ENCODE measurements around the gene LRP1.

LRP1 gene

DNA sequence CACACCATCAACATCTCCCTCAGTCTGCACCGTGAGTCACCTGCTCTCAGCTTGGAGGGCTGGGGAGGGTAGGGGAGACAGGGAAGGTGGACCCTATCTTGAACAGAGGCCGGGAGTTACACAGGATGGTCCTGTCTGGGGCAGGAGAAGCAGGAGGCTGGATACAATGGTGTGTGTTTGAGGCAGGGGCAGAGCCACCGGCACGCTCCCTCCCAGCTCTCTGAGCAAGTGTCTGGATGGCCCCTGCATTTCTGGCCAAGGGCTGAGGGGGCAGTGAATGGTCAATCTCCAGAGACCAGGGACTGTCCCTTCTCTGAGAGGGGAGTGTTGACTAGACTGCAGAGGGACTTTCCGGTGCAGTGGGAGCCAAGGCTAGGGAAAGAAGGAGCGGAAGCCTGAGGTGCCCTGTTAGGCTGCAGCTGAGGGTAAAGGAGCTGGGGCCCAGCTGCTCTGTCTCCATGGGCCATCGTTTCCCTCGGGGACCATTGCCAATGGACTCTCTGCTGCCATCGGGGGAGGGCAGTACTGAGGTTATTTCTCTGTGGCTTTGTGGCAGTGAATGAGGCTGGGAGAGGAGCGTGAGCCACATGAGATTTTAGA is 17.3 kb downstream of the LRP1 start:
- Histone ChIP-seq H2AFZ (ENCODE audit: low read depth) (no peak overlapping the region), H3K79me2 (ENCODE audit: insufficient read depth, low read depth) (no peaks in the 10 kb centered on the region), H3K27me3 (ENCODE audit: insufficient read depth, low read depth) (no peaks in the 10 kb centered on the region), H3K36me3 (ENCODE audit: insufficient read depth) (no peaks in the 10 kb centered on the region), H3K4me3 (IDR thresholded peaks at IDR 0.05; ENCODE audit: insufficient read depth, low read depth, low read length) (no peak overlapping the region), H3K27ac (no peak overlapping the region), H4K20me1 (ENCODE audit: insufficient read depth) (no peaks in the 10 kb centered on the region), H3K4me2 (no peak overlapping the region), H3K9ac (no peak overlapping the region), H3K4me1 (ENCODE audit: low read depth, poor library complexity, severe bottlenecking) (no peaks in the 10 kb centered on the region)
- TF ChIP-seq, protein P1, sequence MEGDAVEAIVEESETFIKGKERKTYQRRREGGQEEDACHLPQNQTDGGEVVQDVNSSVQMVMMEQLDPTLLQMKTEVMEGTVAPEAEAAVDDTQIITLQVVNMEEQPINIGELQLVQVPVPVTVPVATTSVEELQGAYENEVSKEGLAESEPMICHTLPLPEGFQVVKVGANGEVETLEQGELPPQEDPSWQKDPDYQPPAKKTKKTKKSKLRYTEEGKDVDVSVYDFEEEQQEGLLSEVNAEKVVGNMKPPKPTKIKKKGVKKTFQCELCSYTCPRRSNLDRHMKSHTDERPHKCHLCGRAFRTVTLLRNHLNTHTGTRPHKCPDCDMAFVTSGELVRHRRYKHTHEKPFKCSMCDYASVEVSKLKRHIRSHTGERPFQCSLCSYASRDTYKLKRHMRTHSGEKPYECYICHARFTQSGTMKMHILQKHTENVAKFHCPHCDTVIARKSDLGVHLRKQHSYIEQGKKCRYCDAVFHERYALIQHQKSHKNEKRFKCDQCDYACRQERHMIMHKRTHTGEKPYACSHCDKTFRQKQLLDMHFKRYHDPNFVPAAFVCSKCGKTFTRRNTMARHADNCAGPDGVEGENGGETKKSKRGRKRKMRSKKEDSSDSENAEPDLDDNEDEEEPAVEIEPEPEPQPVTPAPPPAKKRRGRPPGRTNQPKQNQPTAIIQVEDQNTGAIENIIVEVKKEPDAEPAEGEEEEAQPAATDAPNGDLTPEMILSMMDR (conservative IDR thresholded peaks at IDR 0.05; ENCODE audit: low read depth, low read length) = no peak

DNA sequence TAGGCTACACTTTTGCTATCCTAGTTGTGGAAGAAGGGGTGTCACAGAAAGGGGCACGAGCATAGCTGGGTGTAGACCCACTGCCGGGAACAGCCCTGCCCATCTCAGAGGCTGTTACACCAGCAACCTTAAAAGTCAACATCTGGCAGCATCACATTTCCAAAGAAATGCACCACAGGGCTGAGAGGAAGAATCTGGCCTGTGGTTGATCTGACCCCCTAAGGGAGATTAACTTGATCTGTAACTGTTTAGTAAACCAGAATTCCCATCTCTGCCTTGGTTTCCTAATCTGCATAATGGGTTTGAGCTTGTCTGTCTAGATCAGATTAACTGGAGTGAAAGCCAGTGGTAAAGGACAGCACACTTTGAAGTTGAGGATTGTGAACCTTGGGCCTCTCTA is 17.8 kb downstream of the LRP1 start:
- Histone ChIP-seq H3K36me3 (ENCODE audit: insufficient read depth) (no peaks in the 10 kb centered on the region), H3K4me2 (no peak overlapping the region), H4K20me1 (ENCODE audit: insufficient read depth) (no peaks in the 10 kb centered on the region), H3K27ac (no peak overlapping the region), H3K9ac (no peak overlapping the region), H2AFZ (ENCODE audit: low read depth) (no peak overlapping the region), H3K79me2 (ENCODE audit: insufficient read depth, low read depth) (no peaks in the 10 kb centered on the region), H3K4me3 (IDR thresholded peaks at IDR 0.05; ENCODE audit: insufficient read depth, low read depth, low read length) (no peak overlapping the region), H3K27me3 (ENCODE audit: insufficient read depth, low read depth) (no peaks in the 10 kb centered on the region), H3K4me1 (ENCODE audit: low read depth, poor library complexity, severe bottlenecking) (no peaks in the 10 kb centered on the region)
- TF ChIP-seq, protein P1 (conservative IDR thresholded peaks at IDR 0.05; ENCODE audit: low read depth, low read length) = no peak

DNA sequence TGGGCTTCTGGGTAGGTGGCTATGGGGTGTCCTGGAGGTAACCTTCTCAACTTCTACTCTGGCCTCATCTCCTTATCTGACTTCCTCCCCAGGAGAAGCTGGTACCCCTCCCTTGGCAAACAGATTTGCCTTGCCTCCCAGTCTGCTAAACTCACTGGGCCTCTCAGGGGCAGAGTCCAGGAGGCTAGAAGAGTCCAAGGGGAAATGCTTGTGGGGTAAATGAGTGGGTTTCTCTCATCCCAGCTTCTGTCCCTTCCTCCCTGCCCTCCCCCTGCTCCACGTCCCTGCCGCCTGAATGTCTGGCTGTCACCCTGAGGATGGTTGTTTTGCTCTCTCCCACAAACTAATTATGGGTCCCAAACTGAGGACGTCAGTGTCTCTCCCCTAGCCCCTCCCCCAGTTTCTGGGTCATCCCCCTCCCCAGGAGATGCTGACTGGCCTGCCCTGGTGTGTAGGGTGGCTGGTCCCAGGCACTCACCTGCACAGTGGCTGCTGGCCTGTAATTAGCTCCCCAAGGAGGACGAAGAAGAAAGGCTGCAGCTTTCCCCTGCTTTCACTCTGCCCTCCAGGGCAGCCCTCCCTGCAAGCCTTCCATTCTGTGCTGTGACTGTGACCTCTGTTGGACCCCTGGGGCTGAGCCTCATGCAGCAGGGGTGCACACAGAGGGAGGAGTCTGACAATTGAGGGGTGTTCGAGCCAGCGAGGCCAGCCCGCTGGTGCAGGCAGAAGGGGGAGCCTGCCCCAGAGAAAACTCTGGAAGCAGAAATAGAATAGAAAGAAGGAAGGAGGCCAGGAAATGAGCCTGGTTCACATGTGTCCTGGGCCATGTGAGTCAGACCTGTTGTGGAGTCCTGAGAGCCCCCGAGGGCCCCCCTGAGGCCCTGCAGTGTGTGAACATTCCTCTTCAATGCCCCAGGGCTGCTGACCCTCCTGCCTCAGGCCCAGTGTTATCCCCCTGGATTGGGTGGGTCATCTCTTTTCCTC is 19.0 kb downstream of the LRP1 start, which contains the start of gene LRP1-AS:
LRP1-AS (minus strand) TSS at position 659 of the 984 bp plus-strand sequence.
- Histone ChIP-seq H2AFZ (ENCODE audit: low read depth) (no peak within 1 kb of the TSS), H3K4me2 (no peak within 1 kb of the TSS), H3K36me3 (ENCODE audit: insufficient read depth) (no peaks in the 10 kb centered on the region), H4K20me1 (ENCODE audit: insufficient read depth) (no peaks in the 10 kb centered on the region), H3K9ac (no peak within 1 kb of the TSS), H3K27ac (no peak within 1 kb of the TSS), H3K4me1 (ENCODE audit: low read depth, poor library complexity, severe bottlenecking) (no peaks in the 10 kb centered on the region), H3K79me2 (ENCODE audit: insufficient read depth, low read depth) (no peaks in the 10 kb centered on the region), H3K27me3 (ENCODE audit: insufficient read depth, low read depth) (no peaks in the 10 kb centered on the region), H3K4me3 (IDR thresholded peaks at IDR 0.05; ENCODE audit: insufficient read depth, low read depth, low read length) (no peak within 1 kb of the TSS)
- TF ChIP-seq, protein P1 (conservative IDR thresholded peaks at IDR 0.05; ENCODE audit: low read depth, low read length) = no peak

DNA sequence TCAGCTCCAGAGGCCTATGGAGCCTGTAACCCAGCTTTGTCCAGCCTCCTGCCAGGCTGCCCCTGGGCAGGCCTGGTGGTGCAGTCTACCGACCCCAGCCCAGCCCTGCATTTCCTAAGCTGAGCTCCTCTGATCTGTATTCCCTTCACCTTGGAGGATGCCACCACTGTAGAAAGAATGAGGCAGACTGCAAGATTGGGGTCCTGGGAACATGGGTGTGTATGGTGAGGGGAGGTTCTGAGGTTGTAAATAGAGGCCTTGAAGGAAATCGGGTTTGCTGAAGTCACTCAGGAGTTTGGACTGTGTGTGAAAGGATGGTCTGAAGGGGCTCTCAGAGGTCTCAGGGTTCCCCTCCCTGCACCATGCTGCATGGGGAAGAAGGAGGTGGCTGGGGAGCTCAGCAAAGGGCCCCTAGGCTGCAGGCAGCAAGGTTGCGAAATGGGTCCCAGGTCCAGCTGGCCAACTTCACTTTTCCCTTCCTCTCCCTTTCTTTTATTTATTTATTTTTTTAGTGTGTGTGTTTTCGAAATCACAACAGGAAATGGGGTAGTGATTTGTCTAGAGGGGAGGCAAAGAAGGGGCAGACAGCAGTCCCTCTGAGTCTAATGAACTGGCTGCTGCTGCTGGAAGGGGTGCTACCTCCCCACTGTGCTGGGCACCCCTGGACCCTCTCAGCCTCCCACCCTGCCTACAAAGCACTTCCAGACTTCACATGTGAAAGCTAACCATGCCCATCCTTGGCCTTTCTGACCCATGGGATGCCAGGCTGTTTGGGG is 20.4 kb downstream of the LRP1 start:
- no peaks in the 10 kb centered on the region for H3K4me1 ChIP-seq (ENCODE audit: low read depth, poor library complexity, severe bottlenecking)
- H3K4me2 ChIP-seq = no peak overlapping the region
- TF ChIP-seq, protein P1 (conservative IDR thresholded peaks at IDR 0.05; ENCODE audit: low read depth, low read length) = no peak
- H3K36me3 ChIP-seq (ENCODE audit: insufficient read depth) = no peaks in the 10 kb centered on the region
- no peaks in the 10 kb centered on the region for H3K79me2 ChIP-seq (ENCODE audit: insufficient read depth, low read depth)
- no peak overlapping the region for H2AFZ ChIP-seq (ENCODE audit: low read depth)
- H3K27ac ChIP-seq = no peak overlapping the region
- no peaks in the 10 kb centered on the region for H4K20me1 ChIP-seq (ENCODE audit: insufficient read depth)
- H3K9ac ChIP-seq = no peak overlapping the region
- no peaks in the 10 kb centered on the region for H3K27me3 ChIP-seq (ENCODE audit: insufficient read depth, low read depth)
- no peak overlapping the region for H3K4me3 ChIP-seq (IDR thresholded peaks at IDR 0.05; ENCODE audit: insufficient read depth, low read depth, low read length)
